Esophagus squamous epithelium (tissue), 5 donors: Measurements from ENCODE around the gene PRKD1. TPM values are rescaled to one million over a fixed set of nuclear protein-coding genes. Genes with fewer than 3 reads are reported as not detected.

Source experiments
- DNase-seq: peaks from one replicate; lab custom pipeline; 2025; lab: John Stamatoyannopoulos, UW
- H3K27ac ChIP-seq, 4 donors: fragments of 200-600 bp; sonication (generic); one replicate each; pipeline ENCODE4 v1.5.1; 2016 to 2019; ENCODE audit warnings: mild to moderate bottlenecking in 1 of 4
- H3K27me3 ChIP-seq, 4 donors: fragments of 200-600 bp; sonication (generic); 1 replicate in 3 of 4; 2 replicates in 1 of 4; pipeline versions ENCODE4 v1.5.1 to v1.6.0; 2017 to 2021; ENCODE audit warnings: antibody characterized with exemption in 1 of 4
- H3K36me3 ChIP-seq, 3 donors: fragments of 200-600 bp; sonication (generic); one replicate each; pipeline ENCODE4 v1.5.1; 2016 to 2019
- H3K4me1 ChIP-seq, 3 donors: fragments of 200-600 bp; sonication (generic); one replicate each; pipeline ENCODE4 v1.5.1; 2017 to 2019
- H3K4me3 ChIP-seq, 4 donors: fragments of 200-600 bp; sonication (generic); 1 replicate in 3 of 4; 2 replicates in 1 of 4; pipeline ENCODE4 v1.5.1; 2016 to 2019; ENCODE audit warnings: mild to moderate bottlenecking in 2 of 4, moderate library complexity in 1 of 4
- H3K9me3 ChIP-seq, 3 donors: fragments of 200-600 bp; sonication (generic); one replicate each; pipeline ENCODE4 v1.5.1; 2016 to 2019
- CTCF ChIP-seq, 6 experiments: fragments of 450-650 bp in 4 of 6; fragments of 200-600 bp in 2 of 6; sonication (generic) in 2 of 6; IDR thresholded peaks; one replicate each; pipeline ENCODE4 v1.5.1; 2016 to 2019; ENCODE audit warnings: antibody characterized with exemption in 6 of 6, mild to moderate bottlenecking in 4 of 6, moderate library complexity in 4 of 6
- POLR2A ChIP-seq, 4 donors: fragments of 450-650 bp; IDR thresholded peaks; one replicate each; pipeline ENCODE4 v1.6.1; 2017; ENCODE audit warnings: antibody characterized with exemption in 4 of 4, mild to moderate bottlenecking in 4 of 4, moderate library complexity in 3 of 4
- whole genome bisulfite sequencing, 2 donors: methylation state at CpG; one replicate each; pipeline ENCODE4 v1.1.5; 2018; 5-methylcytosine and 5-hydroxymethylcytosine counted together
- intact Hi-C: fragments of 100-400 bp; cut with DNase I; formaldehyde crosslinking; loops from one replicate; pipeline ENCODE4 v1.15.0; 2022
- total RNA-seq, 4 donors: library from RNA; depleted of rRNA; stranded (reverse); fragments of >200 nt; gene quantifications; one replicate each; pipeline ENCODE4 v1.1.0, GENCODE V29; 2016
- donor health status: DM: yes; HTN: yes; CAD: no.

The PRKD1 gene
- total RNA-seq, 4 donors from 2014 or later: 0.30 to 10.7 (median 2.2) TPM

GRCh38 chr14:29576927-29577326 is 350.7 kb downstream of the PRKD1 start:
- no peaks in the 10 kb centered on the region for H3K4me1 ChIP-seq
- 62 to 79% methylated on average over 4 of the region's 4 CpGs for WGBS, 2 donors

DNA sequence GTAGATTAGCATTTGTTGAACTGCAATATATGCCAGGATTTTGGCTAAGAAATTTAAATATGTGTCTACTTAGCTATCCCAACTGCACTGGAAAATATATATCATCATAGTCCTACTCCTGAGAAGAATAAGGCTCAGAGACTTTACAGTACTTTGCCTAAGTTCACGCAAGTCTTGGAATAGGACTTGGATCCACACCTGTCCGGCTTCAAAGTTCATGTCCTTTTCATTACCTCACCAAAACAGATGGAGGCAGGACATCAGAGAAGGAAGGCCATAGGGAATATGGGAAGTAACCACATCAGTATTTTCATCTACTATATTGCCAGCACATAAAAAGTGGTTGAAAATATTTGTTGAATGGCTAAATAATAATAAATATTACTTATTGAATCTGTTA is 358.5 kb downstream of the PRKD1 start:
- Histone ChIP-seq H3K4me3 (no peak overlapping the region), H3K27ac (no peak overlapping the region), H3K27me3 (no peaks in the 10 kb centered on the region), H3K36me3 (no peaks in the 10 kb centered on the region), H3K4me1 (no peaks in the 10 kb centered on the region), H3K9me3 (no peaks in the 10 kb centered on the region)
- intact Hi-C loops: no loop called here
- TF ChIP-seq CTCF (IDR thresholded peaks at IDR 0.05): no peak
- no peak for TF ChIP-seq POLR2A (IDR thresholded peaks at IDR 0.05)
- no peak for DNase-seq
- WGBS, 2 donors: 81 to 100% methylated on average over 2 of the region's 2 CpGs

More at GRCh38 chr14:29576927-29577326, 350.7 kb downstream of the PRKD1 start:
- no peak for DNase-seq
- Histone ChIP-seq H3K36me3 (peaks cover 0 to 4% (median 0%) of the 10 kb centered on the region in 3 donors), H3K9me3 (no peaks in the 10 kb centered on the region), H3K4me3 (no peak overlapping the region), H3K27me3 (no peaks in the 10 kb centered on the region), H3K27ac (no peak overlapping the region)
- intact Hi-C loops: no loop called here
- no peak for TF ChIP-seq POLR2A (IDR thresholded peaks at IDR 0.05)

DNA sequence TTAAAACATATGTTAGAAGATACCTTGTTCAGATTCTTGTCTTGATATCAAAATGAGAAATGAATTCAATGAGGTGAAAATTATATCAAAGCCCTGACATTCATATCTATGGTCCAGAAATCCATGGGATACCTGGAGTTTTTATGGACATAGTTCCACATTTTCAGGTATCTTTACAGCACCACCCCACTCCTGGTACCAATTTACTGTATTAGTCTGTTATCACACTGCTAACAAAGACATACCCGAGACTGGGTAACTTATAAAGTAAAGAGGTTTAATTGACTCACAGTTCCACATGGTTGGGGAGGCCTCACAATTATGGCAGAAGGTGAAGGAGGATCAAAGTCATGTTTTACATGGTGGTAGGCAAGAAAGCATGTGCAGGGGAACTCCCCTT is 361.5 kb downstream of the PRKD1 start:
- Histone ChIP-seq H3K36me3 (no peaks in the 10 kb centered on the region), H3K4me1 (no peaks in the 10 kb centered on the region), H3K27me3 (no peaks in the 10 kb centered on the region), H3K27ac (no peak overlapping the region), H3K9me3 (no peaks in the 10 kb centered on the region), H3K4me3 (no peak overlapping the region)
- TF ChIP-seq CTCF (IDR thresholded peaks at IDR 0.05) (no peak), POLR2A (IDR thresholded peaks at IDR 0.05) (no peak)
- intact Hi-C loops: no loop called here
- no peak for DNase-seq
- WGBS, 2 donors: 60 to 78% methylated on average over 1 of the region's 1 CpG

DNA sequence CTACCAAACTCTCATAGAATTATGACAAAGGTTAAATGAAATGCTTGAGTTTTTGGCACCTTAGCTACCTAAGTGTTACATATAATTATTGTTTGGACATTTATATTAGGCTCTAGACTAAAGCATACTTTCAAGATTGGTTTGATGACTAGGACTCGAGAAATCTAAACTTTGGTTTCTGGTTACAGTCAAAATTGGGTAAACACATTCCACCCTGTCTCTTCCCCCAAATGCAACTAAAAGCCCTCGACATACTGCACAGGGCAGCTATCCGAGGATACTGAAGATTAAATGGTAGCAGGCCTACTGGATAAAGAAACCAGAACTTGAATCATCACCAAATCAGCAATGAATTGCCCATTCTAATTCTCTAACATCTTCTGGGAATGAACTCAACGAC is 369.1 kb downstream of the PRKD1 start:
- Histone ChIP-seq H3K27me3 (no peaks in the 10 kb centered on the region), H3K4me1 (no peaks in the 10 kb centered on the region), H3K36me3 (no peaks in the 10 kb centered on the region), H3K4me3 (no peak overlapping the region), H3K9me3 (no peaks in the 10 kb centered on the region), H3K27ac (no peak overlapping the region)
- WGBS, 2 donors: 54 to 61% methylated on average over 4 of the region's 4 CpGs
- intact Hi-C loops: no loop called here
- TF ChIP-seq CTCF (IDR thresholded peaks at IDR 0.05) (no peak), POLR2A (IDR thresholded peaks at IDR 0.05) (no peak)
- no peak for DNase-seq

DNA sequence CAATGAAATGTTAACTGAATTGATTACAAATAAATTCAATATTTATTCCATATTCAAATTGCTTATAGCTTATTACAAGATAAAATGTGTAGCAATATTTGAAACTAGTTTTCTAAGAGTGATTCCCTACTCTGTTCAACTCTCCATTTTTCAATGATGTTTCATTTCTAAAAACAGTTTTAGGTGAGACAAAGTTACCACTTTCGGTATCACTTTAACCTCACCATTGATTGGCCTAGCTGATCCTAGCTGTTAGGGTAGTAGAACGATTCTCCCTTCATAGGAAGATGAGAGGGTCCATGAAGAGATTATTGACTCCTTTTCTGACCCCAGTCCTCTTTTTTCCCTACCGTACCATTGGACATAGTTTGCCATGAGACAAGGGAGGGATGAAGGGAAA is 373.3 kb downstream of the PRKD1 start:
- Histone ChIP-seq H3K9me3 (no peaks in the 10 kb centered on the region), H3K27ac (no peak overlapping the region), H3K27me3 (no peaks in the 10 kb centered on the region), H3K4me1 (no peaks in the 10 kb centered on the region), H3K4me3 (no peak overlapping the region), H3K36me3 (no peaks in the 10 kb centered on the region)
- 83 to 89% methylated on average over 3 of the region's 3 CpGs for WGBS, 2 donors
- TF ChIP-seq CTCF (IDR thresholded peaks at IDR 0.05): no peak
- TF ChIP-seq POLR2A (IDR thresholded peaks at IDR 0.05): no peak
- DNase-seq: no peak
- intact Hi-C loops: loop anchor here (5.0 kb wide), 1 partner anchor 448 kb away; no protein-coding TSS in a partner anchor

DNA sequence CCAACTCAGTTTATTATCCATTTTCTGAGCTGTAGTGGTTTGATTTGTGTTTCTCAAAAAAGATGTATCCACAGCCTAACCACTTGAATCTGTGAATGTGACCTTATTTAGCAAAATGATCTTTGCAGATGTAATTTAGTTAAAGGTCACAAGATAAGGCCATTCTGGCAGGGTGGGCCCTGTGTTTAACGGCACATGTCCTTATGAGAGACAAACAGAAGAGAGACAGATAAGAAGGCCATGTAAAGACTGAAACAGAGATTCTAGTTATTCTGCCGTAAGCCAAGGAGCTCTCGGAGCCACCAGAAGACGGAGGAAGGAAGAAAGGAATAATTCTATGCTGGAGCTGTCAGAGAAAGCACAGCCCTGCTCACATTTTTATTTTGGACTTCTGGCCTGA is 374.2 kb downstream of the PRKD1 start:
- DNase-seq: no peak
- H3K4me3 ChIP-seq: no peak overlapping the region
- no peaks in the 10 kb centered on the region for H3K4me1 ChIP-seq
- intact Hi-C loops: loop anchor here (5.0 kb wide), 1 partner anchor 449 kb away; no protein-coding TSS in a partner anchor
- H3K9me3 ChIP-seq: no peaks in the 10 kb centered on the region
- TF ChIP-seq POLR2A (IDR thresholded peaks at IDR 0.05): no peak
- no peak for TF ChIP-seq CTCF (IDR thresholded peaks at IDR 0.05)
- no peak overlapping the region for H3K27ac ChIP-seq
- H3K36me3 ChIP-seq: no peaks in the 10 kb centered on the region
- WGBS, 2 donors: 70 to 83% methylated on average over 4 of the region's 4 CpGs
- no peaks in the 10 kb centered on the region for H3K27me3 ChIP-seq
